H1 (cell line): ENCODE measurements around the gene BOLA1. TPM values are rescaled to one million over a fixed set of nuclear protein-coding genes. Genes with fewer than 3 reads are reported as not detected.

Experiments
- CBX8 ChIP-seq: fragments of 300-800, 300-1000 bp; sonication (generic); IDR thresholded peaks from 2 replicates; pipeline ENCODE4 v1.7.1; 2016; ENCODE audit warnings: low read depth, low read length, borderline replicate concordance
- EP300 ChIP-seq, 2 experiments: IDR thresholded peaks; 1 replicate in 1 of 2; 2 replicates in 1 of 2; pipeline ENCODE4 v1.6.1; 2011 to 2012; ENCODE audit warnings: low read depth in 2 of 2, low read length in 2 of 2, mild to moderate bottlenecking in 2 of 2, borderline replicate concordance in 1 of 2, inconsistent platforms in 1 of 2, moderate library complexity in 1 of 2
- KDM4A ChIP-seq: IDR thresholded peaks from one replicate; pipeline ENCODE4 v1.7.1; 2012; ENCODE audit warnings: low read depth, mild to moderate bottlenecking, moderate library complexity, low read length, inconsistent platforms; ENCODE audit not compliant: severe bottlenecking
- PHF8 ChIP-seq: fragments of 200-600 bp; sonication (generic); conservative IDR thresholded peaks from 2 replicates; pipeline ENCODE4 v1.7.1; 2012; ENCODE audit warnings: low read depth, mild to moderate bottlenecking, inconsistent platforms, low read length, moderate library complexity
- TAF1 ChIP-seq: IDR thresholded peaks from 2 replicates; pipeline ENCODE4 v1.6.1; 2011; ENCODE audit warnings: mild to moderate bottlenecking, low read depth, low read length
- TAF7 ChIP-seq: optimal IDR thresholded peaks from 2 replicates; pipeline ENCODE3; 2011; ENCODE audit warnings: low read depth, mild to moderate bottlenecking, inconsistent platforms, low read length, moderate library complexity, borderline replicate concordance
- TBP ChIP-seq: IDR thresholded peaks from 2 replicates; pipeline ENCODE4 v1.6.1; 2011; ENCODE audit warnings: low read depth, low read length, improper control_type of control experiment
- polyA plus RNA-seq, 7 experiments: library from polyadenylated mRNA; depleted of rRNA in 3 of 7; stranded (reverse) in 5 of 7; unstranded in 2 of 7; fragments of >200 nt in 5 of 7; fragments of 200-250 nt in 2 of 7; gene quantifications; 1 replicate in 5 of 7; 2 replicates in 1 of 7; 4 replicates in 1 of 7; pipeline versions ENCODE4 v1.2.1 to v1.2.3, GENCODE V29; 2011 to 2013; ENCODE audit warnings: missing spikeins in 2 of 7, mixed read lengths in 2 of 7
- total RNA-seq: library from RNA; stranded (reverse); fragmentation: NEBNext Ultra II Directional; extraction: Animal tissue kit (Norgen Biotek cat#: 25700); gene quantifications from 2 replicates; pipeline ENCODE4 v1.2.1, GENCODE V29; 2021
- TF ChIP-seq, protein P1 (sequence below), 3 experiments: IDR thresholded peaks; 1 replicate in 2 of 3; 2 replicates in 1 of 3; pipeline versions ENCODE4 v1.5.1 to v1.6.1; 2011; ENCODE audit warnings: low read length in 3 of 3, mild to moderate bottlenecking in 3 of 3, inconsistent platforms in 2 of 3, low read depth in 1 of 3, moderate library complexity in 1 of 3; ENCODE audit not compliant: insufficient read depth in 1 of 3; ENCODE audit errors: control extremely low read depth in 1 of 3

The BOLA1 gene
- total and polyA plus RNA-seq, 2 of the 8 experiments (the other 6 are each of a cell fraction or from before 2014, with no cell fraction given) = 8.1 to 15.4 TPM

DNA sequence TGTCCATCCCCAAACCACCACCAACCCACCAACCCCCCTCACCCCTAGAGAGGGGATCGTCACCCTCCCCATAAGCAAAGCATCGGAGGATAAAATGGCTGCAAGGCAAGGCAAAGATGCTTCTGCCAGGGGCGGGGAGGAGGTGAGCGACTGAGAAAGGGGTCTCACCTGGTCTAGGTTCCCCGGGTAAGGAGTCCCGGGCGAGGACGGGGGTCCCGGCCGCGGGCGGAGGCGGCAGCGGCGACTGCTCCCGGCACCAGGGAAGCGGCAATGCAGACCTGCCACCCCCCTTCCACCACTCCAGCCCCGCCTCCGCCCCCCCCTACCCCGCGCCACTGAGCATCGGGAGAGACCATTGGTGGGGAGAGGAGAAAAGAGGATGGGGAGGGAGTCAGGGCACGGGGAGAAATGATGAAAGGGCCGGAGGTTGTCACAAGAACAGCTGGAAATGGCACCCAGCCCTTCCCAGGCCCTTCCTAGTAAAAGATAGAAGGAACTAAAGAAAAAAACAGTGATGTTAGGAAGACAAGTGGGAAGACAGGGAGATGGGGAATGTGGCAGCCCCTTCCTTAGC, 18.3 kb downstream of the BOLA1 start, which contains the start of gene SV2A (continued):
- TF ChIP-seq, protein P1, sequence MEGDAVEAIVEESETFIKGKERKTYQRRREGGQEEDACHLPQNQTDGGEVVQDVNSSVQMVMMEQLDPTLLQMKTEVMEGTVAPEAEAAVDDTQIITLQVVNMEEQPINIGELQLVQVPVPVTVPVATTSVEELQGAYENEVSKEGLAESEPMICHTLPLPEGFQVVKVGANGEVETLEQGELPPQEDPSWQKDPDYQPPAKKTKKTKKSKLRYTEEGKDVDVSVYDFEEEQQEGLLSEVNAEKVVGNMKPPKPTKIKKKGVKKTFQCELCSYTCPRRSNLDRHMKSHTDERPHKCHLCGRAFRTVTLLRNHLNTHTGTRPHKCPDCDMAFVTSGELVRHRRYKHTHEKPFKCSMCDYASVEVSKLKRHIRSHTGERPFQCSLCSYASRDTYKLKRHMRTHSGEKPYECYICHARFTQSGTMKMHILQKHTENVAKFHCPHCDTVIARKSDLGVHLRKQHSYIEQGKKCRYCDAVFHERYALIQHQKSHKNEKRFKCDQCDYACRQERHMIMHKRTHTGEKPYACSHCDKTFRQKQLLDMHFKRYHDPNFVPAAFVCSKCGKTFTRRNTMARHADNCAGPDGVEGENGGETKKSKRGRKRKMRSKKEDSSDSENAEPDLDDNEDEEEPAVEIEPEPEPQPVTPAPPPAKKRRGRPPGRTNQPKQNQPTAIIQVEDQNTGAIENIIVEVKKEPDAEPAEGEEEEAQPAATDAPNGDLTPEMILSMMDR (IDR thresholded peaks at IDR 0.05; ENCODE audit: control extremely low read depth in 1 of 3, insufficient read depth in 1 of 3, low read depth in 1 of 3, low read length in 3 of 3) = no peak
- TF ChIP-seq EP300 (IDR thresholded peaks at IDR 0.05; ENCODE audit: borderline replicate concordance in 1 of 2, low read depth in 2 of 2, low read length in 2 of 2) = peak in 1 of 2 experiments; percentile 59; a peak in 1 of 3 replicates
- TF ChIP-seq KDM4A = peak; percentile 64
- peak; percentile 53 for TF ChIP-seq PHF8
- TF ChIP-seq TAF7 = no peak
- peak; percentile 79 for TF ChIP-seq TBP
- TF ChIP-seq TAF1 = peak; percentile 72
- no peak for TF ChIP-seq CBX8
